ENCODE results near the gene AP2B1.
A peak's percentile ranks its signal among the peaks of the same experiment; 100 is the strongest.

AP2B1 gene

DNA sequence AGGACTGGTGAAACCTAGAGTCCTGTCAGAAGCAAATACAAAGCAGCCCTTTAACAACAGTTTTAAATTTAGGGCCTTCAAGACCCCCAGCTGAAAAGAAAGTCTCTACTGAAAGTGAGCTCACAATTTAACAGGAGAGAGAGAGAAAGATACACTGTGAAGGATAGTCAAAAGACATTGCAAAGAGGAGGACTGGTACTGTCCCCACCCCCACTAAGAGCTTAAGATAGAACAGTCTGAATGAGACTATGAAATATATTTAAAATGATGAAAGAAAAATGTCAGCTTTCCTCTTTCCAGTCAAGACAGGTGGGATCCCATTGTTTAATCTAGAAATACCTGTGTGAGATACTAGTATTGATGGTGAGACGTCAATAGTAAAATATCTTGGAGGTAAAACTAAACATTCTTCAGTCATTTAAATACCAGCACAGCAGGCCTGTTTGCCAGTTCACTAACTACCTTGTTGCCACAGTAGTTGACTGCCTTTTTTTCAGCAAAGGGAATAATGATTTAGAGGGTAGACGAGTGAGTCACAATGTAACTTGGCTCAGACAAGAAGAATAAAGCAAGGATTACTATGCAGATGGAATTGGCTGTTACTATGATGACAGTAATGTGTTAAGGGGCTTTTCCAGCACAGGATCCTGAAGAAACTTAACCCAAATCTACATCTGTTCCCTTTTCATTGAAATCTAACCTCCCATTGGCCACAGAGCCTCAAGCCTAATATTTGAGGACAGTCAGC is 97.1 kb downstream of the AP2B1 start:
- TF ChIP-seq, protein P1, sequence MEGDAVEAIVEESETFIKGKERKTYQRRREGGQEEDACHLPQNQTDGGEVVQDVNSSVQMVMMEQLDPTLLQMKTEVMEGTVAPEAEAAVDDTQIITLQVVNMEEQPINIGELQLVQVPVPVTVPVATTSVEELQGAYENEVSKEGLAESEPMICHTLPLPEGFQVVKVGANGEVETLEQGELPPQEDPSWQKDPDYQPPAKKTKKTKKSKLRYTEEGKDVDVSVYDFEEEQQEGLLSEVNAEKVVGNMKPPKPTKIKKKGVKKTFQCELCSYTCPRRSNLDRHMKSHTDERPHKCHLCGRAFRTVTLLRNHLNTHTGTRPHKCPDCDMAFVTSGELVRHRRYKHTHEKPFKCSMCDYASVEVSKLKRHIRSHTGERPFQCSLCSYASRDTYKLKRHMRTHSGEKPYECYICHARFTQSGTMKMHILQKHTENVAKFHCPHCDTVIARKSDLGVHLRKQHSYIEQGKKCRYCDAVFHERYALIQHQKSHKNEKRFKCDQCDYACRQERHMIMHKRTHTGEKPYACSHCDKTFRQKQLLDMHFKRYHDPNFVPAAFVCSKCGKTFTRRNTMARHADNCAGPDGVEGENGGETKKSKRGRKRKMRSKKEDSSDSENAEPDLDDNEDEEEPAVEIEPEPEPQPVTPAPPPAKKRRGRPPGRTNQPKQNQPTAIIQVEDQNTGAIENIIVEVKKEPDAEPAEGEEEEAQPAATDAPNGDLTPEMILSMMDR (IDR thresholded peaks at IDR 0.05; ENCODE audit: insufficient read depth, low read depth, low read length, missing control alignments), result no peak
- H3K4me3 ChIP-seq (ENCODE audit: low read length), result no peak overlapping the region
- peak; percentile 46 for DNase-seq (ENCODE audit: low read depth)

DNA sequence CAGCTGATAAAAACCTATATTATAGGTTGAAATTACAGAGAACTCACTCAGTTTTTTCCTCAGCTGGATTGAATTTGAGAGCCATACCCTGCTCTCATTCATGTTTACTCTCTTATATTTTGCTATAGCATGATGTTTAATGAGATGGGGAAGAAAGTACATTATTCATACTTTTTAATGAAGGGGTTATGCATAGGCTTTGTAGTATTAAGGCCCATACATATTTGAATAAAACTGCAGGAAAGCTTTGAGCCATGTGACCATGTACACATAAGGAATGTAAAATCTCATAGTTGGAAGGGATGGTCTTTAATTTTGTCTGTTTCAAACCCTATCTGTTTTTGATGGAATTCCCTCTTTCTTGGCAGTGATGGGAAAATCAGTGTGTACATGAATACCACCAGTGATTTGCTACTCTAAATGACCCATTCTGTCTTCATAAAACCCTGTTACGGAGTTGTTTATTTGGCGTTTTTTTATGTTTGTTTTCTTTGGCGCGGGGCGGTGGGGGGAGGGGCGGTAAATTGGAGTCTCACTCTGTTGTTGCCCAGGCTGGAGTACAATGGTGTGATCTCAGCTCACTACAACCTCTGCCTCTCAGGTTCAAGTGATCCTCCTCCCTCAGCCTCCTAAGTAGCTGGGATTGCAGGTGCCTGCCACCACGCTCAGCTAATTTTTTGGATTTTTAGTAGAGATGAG is 105.5 kb downstream of the AP2B1 start:
- H3K4me3 ChIP-seq (ENCODE audit: low read length), result no peak overlapping the region
- TF ChIP-seq, protein P1 (IDR thresholded peaks at IDR 0.05; ENCODE audit: insufficient read depth, low read depth, low read length, missing control alignments), result no peak
- DNase-seq (ENCODE audit: low read depth), result no peak

GRCh38 chr17:35693662-35694061 is 106.5 kb downstream of the AP2B1 start:
- no peak for DNase-seq (ENCODE audit: low read depth)
- no peak overlapping the region for H3K4me3 ChIP-seq (ENCODE audit: low read length)
- TF ChIP-seq, protein P1 (IDR thresholded peaks at IDR 0.05; ENCODE audit: insufficient read depth, low read depth, low read length, missing control alignments), result no peak

- H3K4me3 ChIP-seq (ENCODE audit: low read length), result no peak overlapping the region
- TF ChIP-seq, protein P1 (IDR thresholded peaks at IDR 0.05; ENCODE audit: insufficient read depth, low read depth, low read length, missing control alignments), result no peak
- no peak for DNase-seq (ENCODE audit: low read depth)
Measured at GRCh38 chr17:35694906-35695305, 107.8 kb downstream of the AP2B1 start.

DNA sequence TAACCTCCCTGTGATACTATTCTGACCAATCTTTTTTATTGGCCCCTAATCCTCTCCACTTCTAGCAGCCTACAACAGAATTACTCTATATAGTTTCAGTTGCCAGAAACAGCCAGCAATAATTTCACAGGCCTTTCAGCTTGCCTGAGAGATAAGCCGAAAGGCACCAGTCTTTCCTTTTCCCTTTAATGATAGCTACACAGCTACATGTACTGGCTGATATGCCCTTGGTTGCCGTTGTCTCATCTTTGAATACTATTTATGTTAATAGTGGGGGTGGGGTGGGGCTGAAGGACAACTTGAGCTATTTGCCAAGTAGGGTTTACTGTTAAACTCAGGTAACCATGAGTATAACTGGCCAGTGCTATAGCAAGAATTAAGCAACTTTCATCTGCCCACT is 108.5 kb downstream of the AP2B1 start:
- no peak for DNase-seq (ENCODE audit: low read depth)
- no peak overlapping the region for H3K4me3 ChIP-seq (ENCODE audit: low read length)
- TF ChIP-seq, protein P1 (IDR thresholded peaks at IDR 0.05; ENCODE audit: insufficient read depth, low read depth, low read length, missing control alignments), result no peak

DNA sequence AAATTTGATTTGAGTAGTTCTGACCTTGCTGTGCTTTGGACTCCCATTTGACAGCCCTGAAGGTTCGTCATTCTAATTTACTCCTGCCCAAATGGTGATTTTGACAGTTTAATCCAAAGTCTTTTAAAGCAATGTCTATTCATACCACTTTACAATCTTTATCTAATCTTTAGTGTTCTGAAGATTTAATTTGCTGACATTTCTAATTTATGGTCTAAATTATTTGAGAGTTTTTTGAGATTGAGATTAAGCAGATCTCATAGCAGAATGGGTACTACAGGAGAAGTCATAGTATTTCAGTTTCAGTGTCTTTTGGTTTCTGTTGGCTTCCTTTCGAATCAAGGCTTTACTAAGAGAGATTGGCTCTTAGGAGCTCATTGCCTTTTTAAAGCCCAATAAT is 111.7 kb downstream of the AP2B1 start:
- TF ChIP-seq, protein P1 (IDR thresholded peaks at IDR 0.05; ENCODE audit: insufficient read depth, low read depth, low read length, missing control alignments), result no peak
- no peak for DNase-seq (ENCODE audit: low read depth)
- no peak overlapping the region for H3K4me3 ChIP-seq (ENCODE audit: low read length)
